IMR-90 (cell line): ENCODE results near the gene KLHL20. TPM values are rescaled to one million over a fixed set of nuclear protein-coding genes. Genes with fewer than 3 reads are reported as not detected.

Source experiments
- ATAC-seq: fragments of 200-7000 bp; cut with Tn5 transposase; 2 replicates; pipeline ENCODE4 v1.9.1; 2020; ENCODE audit warnings: low read depth, mild to moderate bottlenecking, moderate library complexity
- BruUV-seq: library from RNA; stranded (reverse); fragments of 400-500 nt; replicated peaks from 2 replicates; lab custom pipeline; 2021; lab: Mats Ljungman, UMichigan
- CTCF ChIA-PET: fragments of 300-600 bp; formaldehyde crosslinking; extraction: SDS; loops from one replicate; lab custom pipeline; 2021; ENCODE audit warnings: antibody characterized with exemption; lab: Yijun Ruan, JAX
- POLR2A ChIA-PET: fragments of 300-600 bp; sonication (Branson Sonifier 250); formaldehyde crosslinking; loops from one replicate; lab custom pipeline; 2022; ENCODE audit warnings: antibody characterized with exemption; ENCODE audit not compliant: unreplicated experiment; lab: Charles Lee
- DNase-seq: peaks from one replicate; pipeline ENCODE4 v3.0.0; 2013
- H2AFZ ChIP-seq: replicated peaks from 2 replicates; pipeline ENCODE3; 2013; ENCODE audit warnings: low read length, mild to moderate bottlenecking; ENCODE audit not compliant: poor library complexity
- H2AK5ac ChIP-seq: 2 replicates; pipeline ENCODE4 v1.6.1; 2013; ENCODE audit warnings: low read depth, low read length, inconsistent platforms
- H2AK9ac ChIP-seq: replicated peaks from 2 replicates; pipeline ENCODE3; 2013; ENCODE audit warnings: mild to moderate bottlenecking, low read depth, low read length, moderate library complexity; ENCODE audit not compliant: poor library complexity
- H2BK120ac ChIP-seq: 2 replicates; pipeline ENCODE4 v1.6.1; 2013; ENCODE audit warnings: low read depth, low read length, inconsistent platforms
- H2BK15ac ChIP-seq: 3 replicates; pipeline ENCODE4 v1.6.1; 2013; ENCODE audit warnings: low read depth, low read length, inconsistent platforms
- H2BK20ac ChIP-seq: 2 replicates; pipeline ENCODE4 v1.6.1; 2013; ENCODE audit warnings: low read depth, mild to moderate bottlenecking, inconsistent platforms, low read length, moderate library complexity
- H2BK5ac ChIP-seq: 2 replicates; pipeline ENCODE4 v1.6.1; 2013; ENCODE audit warnings: mild to moderate bottlenecking, low read depth, low read length, inconsistent platforms; ENCODE audit not compliant: poor library complexity, severe bottlenecking
- H3K14ac ChIP-seq: replicated peaks from 2 replicates; pipeline ENCODE4 v1.6.1; 2013; ENCODE audit warnings: low read depth, low read length, inconsistent platforms
- H3K18ac ChIP-seq: 2 replicates; pipeline ENCODE4 v1.6.1; 2013; ENCODE audit warnings: low read depth, low read length, control low read depth
- H3K23ac ChIP-seq: 2 replicates; pipeline ENCODE4 v1.6.1; 2013; ENCODE audit warnings: low read depth, low read length, inconsistent platforms
- H3K27ac ChIP-seq: 2 replicates; pipeline ENCODE4 v1.5.1; 2013; ENCODE audit warnings: mild to moderate bottlenecking, control low read depth, low read length; ENCODE audit not compliant: insufficient read depth
- H3K27me3 ChIP-seq: 2 replicates; pipeline ENCODE4 v1.6.1; 2013; ENCODE audit warnings: low read length; ENCODE audit not compliant: control insufficient read depth, insufficient read depth
- H3K36me3 ChIP-seq: 2 replicates; pipeline ENCODE4 v1.6.1; 2013; ENCODE audit warnings: low read length, mixed read lengths; ENCODE audit not compliant: control insufficient read depth, insufficient read depth
- H3K4ac ChIP-seq: 2 replicates; pipeline ENCODE4 v1.6.1; 2013; ENCODE audit warnings: low read depth, low read length, inconsistent platforms
- H3K4me1 ChIP-seq: 2 replicates; pipeline ENCODE4 v1.6.1; 2013; ENCODE audit warnings: low read length, mixed read lengths; ENCODE audit not compliant: control insufficient read depth, insufficient read depth
- H3K4me2 ChIP-seq: 2 replicates; pipeline ENCODE4 v1.6.1; 2013; ENCODE audit warnings: low read depth, mild to moderate bottlenecking, control low read depth, low read length, moderate library complexity
- H3K4me3 ChIP-seq: 2 replicates; pipeline ENCODE4 v1.5.1; 2013; ENCODE audit warnings: low read depth, mild to moderate bottlenecking, control low read depth, low read length, moderate library complexity; ENCODE audit not compliant: insufficient read depth
- H3K56ac ChIP-seq: 2 replicates; pipeline ENCODE4 v1.6.1; 2013; ENCODE audit warnings: low read length, inconsistent platforms; ENCODE audit not compliant: insufficient read depth; ENCODE audit errors: extremely low read depth
- H3K79me1 ChIP-seq, 2 experiments: 2 replicates each; pipeline ENCODE4 v1.6.1; 2013; ENCODE audit warnings: low read length in 2 of 2, inconsistent platforms in 1 of 2, low read depth in 1 of 2
- H3K9ac ChIP-seq: 2 replicates; pipeline ENCODE4 v1.6.1; 2013; ENCODE audit warnings: low read depth, low read length, control low read depth
- H3K9me1 ChIP-seq: 2 replicates; pipeline ENCODE4 v1.6.1; 2013; ENCODE audit warnings: low read length, inconsistent platforms; ENCODE audit not compliant: insufficient read depth
- H3K9me3 ChIP-seq: 2 replicates; pipeline ENCODE4 v1.6.1; 2013; ENCODE audit warnings: low read length; ENCODE audit not compliant: control insufficient read depth, insufficient read depth
- H4K20me1 ChIP-seq: 2 replicates; pipeline ENCODE4 v1.6.1; 2013; ENCODE audit warnings: low read length, inconsistent platforms; ENCODE audit not compliant: insufficient read depth
- H4K5ac ChIP-seq: 2 replicates; pipeline ENCODE4 v1.6.1; 2013; ENCODE audit warnings: mild to moderate bottlenecking, low read depth, low read length, control low read depth
- H4K8ac ChIP-seq, 2 experiments: 2 replicates each; pipeline ENCODE4 v1.6.1; 2013; ENCODE audit warnings: low read depth in 2 of 2, low read length in 2 of 2, control low read depth in 1 of 2, inconsistent platforms in 1 of 2
- H4K91ac ChIP-seq: 2 replicates; pipeline ENCODE4 v1.6.1; 2013; ENCODE audit warnings: low read depth, low read length, inconsistent platforms; ENCODE audit not compliant: insufficient read depth
- BHLHE40 ChIP-seq: fragments of 150-350 bp; IDR thresholded peaks from 2 replicates; pipeline ENCODE4 v1.6.1; 2016; ENCODE audit warnings: mild to moderate bottlenecking, low read depth, low read length
- MAZ ChIP-seq: IDR thresholded peaks from 2 replicates; pipeline ENCODE4 v1.6.1; 2012; ENCODE audit warnings: low read depth, mild to moderate bottlenecking, low read length, improper control_type of control experiment, moderate library complexity, borderline replicate concordance
- NFE2L2 ChIP-seq: fragments of 150-350 bp; IDR thresholded peaks from 2 replicates; pipeline ENCODE4 v1.6.1; 2016; ENCODE audit warnings: low read depth, mild to moderate bottlenecking, low read length
- RAD21 ChIP-seq: IDR thresholded peaks from 2 replicates; pipeline ENCODE4 v1.6.1; 2012; ENCODE audit warnings: low read length, improper control_type of control experiment
- RCOR1 ChIP-seq: IDR thresholded peaks from 2 replicates; pipeline ENCODE4 v1.6.1; 2012; ENCODE audit warnings: mild to moderate bottlenecking, low read length, improper control_type of control experiment; ENCODE audit not compliant: insufficient replicate concordance
- RFX5 ChIP-seq: IDR thresholded peaks from 2 replicates; pipeline ENCODE4 v1.8.0; 2012; ENCODE audit warnings: low read depth, mild to moderate bottlenecking, low read length, moderate library complexity
- SMC3 ChIP-seq: fragments of 150-350 bp; IDR thresholded peaks from 2 replicates; pipeline ENCODE4 v1.6.1; 2016; ENCODE audit warnings: low read depth, mild to moderate bottlenecking, antibody characterized with exemption, low read length, moderate library complexity
- WGBS, 2 experiments: methylation state at CpG; one replicate each; pipeline versions ENCODE4 v1.1.5 to v1.1.7; 2013; ENCODE audit warnings: missing lambda C conversion rate in 2 of 2; ENCODE audit not compliant: insufficient read length in 1 of 2; ENCODE audit errors: extremely low coverage in 2 of 2; 5-methylcytosine and 5-hydroxymethylcytosine counted together
- dilution Hi-C: fragments of 300-500 bp; cut with HindIII; formaldehyde crosslinking; loops from one replicate; pipeline ENCODE4 v1.14.3; 2018; ENCODE audit warnings: low sequenced_read_pairs; ENCODE audit not compliant: unreplicated experiment
- in situ Hi-C: fragments of 300-500 bp; cut with MboI; formaldehyde crosslinking; loops from 3 replicates; pipeline ENCODE4 v1.14.3; 2019; ENCODE audit warnings: low sequenced_read_pairs, inconsistent platforms, mixed read lengths
- intact Hi-C: fragments of 100-400 bp; cut with micrococcal nuclease; formaldehyde crosslinking; loops from 2 replicates; pipeline ENCODE4 v1.10.0; 2022
- polyA plus RNA-seq, 3 experiments: library from polyadenylated mRNA; depleted of rRNA; stranded (reverse); fragments of >200 nt; gene quantifications; 2 replicates each; pipeline ENCODE4 v1.2.3, GENCODE V29; 2012; ENCODE audit warnings: low replicate concordance in 1 of 3
- total RNA-seq: library from RNA; depleted of rRNA; stranded (reverse); fragments of >200 nt; gene quantifications from 2 replicates; pipeline ENCODE4 v1.2.3, GENCODE V29; 2012
- TF ChIP-seq, protein P1 (sequence below): fragments of 150-350 bp; IDR thresholded peaks from 2 replicates; pipeline ENCODE4 v1.6.1; 2016; ENCODE audit warnings: low read depth, mild to moderate bottlenecking, low read length, moderate library complexity, borderline replicate concordance
- TF ChIP-seq, protein P2 (sequence below): conservative IDR thresholded peaks from 2 replicates; pipeline ENCODE4 v1.5.1; 2012; ENCODE audit warnings: mild to moderate bottlenecking, low read depth, low read length, improper control_type of control experiment

Gene KLHL20
- total and polyA plus RNA-seq, 2 of the 4 experiments (the other 2 are of a cell fraction) = 13.5 to 23.3 TPM

DNA sequence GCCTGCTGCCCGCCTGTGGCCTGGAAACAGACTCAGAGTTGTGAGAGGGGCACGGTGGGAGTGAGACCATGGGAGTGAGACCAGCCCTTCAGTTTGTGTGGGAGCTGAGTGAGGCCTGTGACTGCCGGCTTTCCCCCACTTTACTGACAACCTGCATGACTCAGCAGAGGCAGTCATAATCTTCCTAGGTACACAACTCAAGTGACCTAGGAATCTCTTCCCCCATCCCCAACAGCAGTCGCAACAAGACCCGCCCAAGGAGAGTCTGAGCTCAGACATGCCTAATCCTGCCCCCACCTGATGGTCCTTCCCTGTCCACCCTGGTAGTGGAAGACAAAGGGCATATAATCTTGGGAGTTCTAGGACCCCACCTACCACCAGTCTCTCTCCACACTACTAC is 44.2 kb downstream of the KLHL20 start:
- Histone ChIP-seq H3K4me1 (no peaks in the 10 kb centered on the region), H4K5ac (no peak overlapping the region), H3K4me3 (no peak overlapping the region), H2AFZ (no peak overlapping the region), H3K18ac (no peak overlapping the region), H3K79me1 (no peaks in the 10 kb centered on the region), H3K27ac (no peak overlapping the region), H3K9me3 (no peaks in the 10 kb centered on the region), H2BK5ac (no peak overlapping the region), H2BK120ac (no peak overlapping the region), H3K4ac (no peak overlapping the region), H2BK15ac (no peak overlapping the region), H3K27me3 (no peaks in the 10 kb centered on the region), H4K20me1 (no peaks in the 10 kb centered on the region), H2AK9ac (no peak overlapping the region), H2BK20ac (no peak overlapping the region), H3K56ac (no peak overlapping the region), H3K9ac (no peak overlapping the region), H4K8ac (no peak overlapping the region), H4K91ac (no peak overlapping the region), H3K14ac (no peak overlapping the region), H3K23ac (no peak overlapping the region), H3K4me2 (no peak overlapping the region), H3K36me3 (peaks cover 29% of the 10 kb centered on the region), H2AK5ac (no peak overlapping the region), H3K9me1 (no peaks in the 10 kb centered on the region)
- dilution Hi-C loops = no loop called here
- DNase-seq = no peak
- ChIA-PET CTCF (no interaction called here), POLR2A (no interaction called here)
- no CpG with 5 or more reads among the region's 5 CpGs for WGBS, 2 experiments
- in situ Hi-C loops = no loop called here
- no peak for TF ChIP-seq MAZ
- TF ChIP-seq NFE2L2 = no peak
- TF ChIP-seq, protein P1, sequence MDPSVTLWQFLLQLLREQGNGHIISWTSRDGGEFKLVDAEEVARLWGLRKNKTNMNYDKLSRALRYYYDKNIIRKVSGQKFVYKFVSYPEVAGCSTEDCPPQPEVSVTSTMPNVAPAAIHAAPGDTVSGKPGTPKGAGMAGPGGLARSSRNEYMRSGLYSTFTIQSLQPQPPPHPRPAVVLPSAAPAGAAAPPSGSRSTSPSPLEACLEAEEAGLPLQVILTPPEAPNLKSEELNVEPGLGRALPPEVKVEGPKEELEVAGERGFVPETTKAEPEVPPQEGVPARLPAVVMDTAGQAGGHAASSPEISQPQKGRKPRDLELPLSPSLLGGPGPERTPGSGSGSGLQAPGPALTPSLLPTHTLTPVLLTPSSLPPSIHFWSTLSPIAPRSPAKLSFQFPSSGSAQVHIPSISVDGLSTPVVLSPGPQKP = no peak
- no peak for TF ChIP-seq SMC3
- no peak for TF ChIP-seq RFX5
- TF ChIP-seq, protein P2, sequence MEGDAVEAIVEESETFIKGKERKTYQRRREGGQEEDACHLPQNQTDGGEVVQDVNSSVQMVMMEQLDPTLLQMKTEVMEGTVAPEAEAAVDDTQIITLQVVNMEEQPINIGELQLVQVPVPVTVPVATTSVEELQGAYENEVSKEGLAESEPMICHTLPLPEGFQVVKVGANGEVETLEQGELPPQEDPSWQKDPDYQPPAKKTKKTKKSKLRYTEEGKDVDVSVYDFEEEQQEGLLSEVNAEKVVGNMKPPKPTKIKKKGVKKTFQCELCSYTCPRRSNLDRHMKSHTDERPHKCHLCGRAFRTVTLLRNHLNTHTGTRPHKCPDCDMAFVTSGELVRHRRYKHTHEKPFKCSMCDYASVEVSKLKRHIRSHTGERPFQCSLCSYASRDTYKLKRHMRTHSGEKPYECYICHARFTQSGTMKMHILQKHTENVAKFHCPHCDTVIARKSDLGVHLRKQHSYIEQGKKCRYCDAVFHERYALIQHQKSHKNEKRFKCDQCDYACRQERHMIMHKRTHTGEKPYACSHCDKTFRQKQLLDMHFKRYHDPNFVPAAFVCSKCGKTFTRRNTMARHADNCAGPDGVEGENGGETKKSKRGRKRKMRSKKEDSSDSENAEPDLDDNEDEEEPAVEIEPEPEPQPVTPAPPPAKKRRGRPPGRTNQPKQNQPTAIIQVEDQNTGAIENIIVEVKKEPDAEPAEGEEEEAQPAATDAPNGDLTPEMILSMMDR = no peak
- no peak for TF ChIP-seq RCOR1
- TF ChIP-seq RAD21 = no peak
- TF ChIP-seq BHLHE40 = no peak
- BruUV-seq = no TSS peak
- intact Hi-C loops = no loop called here
- ATAC-seq = no peak
